HG03460 (cell line): ENCODE results near the gene MEGF10.
"Not testable (repeated sequence)": the region's sequence is repeated elsewhere in the genome, so short reads cannot be mapped to it uniquely, and the experiment has no call there.

Source experiments
- ATAC-seq: cut with Tn5 transposase; IDR thresholded peaks from one replicate; pipeline ENCODE4 v1.9.1; 2021; ENCODE audit not compliant: unreplicated experiment

Gene MEGF10

DNA sequence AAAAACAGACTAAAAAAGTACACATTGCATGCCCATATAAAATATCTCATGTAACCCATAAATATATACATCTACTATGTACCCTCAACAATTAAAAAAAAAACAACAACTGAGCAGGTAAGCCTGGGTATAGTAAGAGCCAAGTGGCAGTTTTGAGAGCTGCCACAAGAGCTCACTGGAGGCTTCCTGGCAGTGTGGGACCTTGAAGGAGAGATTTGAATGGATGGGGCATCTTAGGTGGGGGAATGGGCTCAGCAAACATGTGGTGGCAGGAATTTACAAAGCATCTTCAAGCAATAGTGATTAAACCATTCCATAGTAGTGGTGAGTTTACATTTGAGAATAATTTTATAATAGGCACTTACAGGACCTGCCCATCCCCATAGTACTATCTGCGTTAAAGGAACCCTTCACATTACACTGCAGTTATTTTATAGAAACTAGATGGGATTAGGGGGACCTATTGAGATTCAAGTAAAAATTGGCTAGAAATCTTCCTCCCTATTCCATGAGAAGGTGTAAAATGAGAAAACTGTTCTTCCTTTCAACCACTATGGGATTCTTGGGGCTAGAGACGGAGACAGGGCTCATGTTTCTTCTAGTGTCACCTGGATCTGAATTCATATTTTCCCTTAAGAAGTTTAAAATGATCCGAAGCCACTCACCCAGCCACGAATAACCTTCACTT lies 6.9 kb downstream of the MEGF10 start:
- no peak for ATAC-seq

DNA sequence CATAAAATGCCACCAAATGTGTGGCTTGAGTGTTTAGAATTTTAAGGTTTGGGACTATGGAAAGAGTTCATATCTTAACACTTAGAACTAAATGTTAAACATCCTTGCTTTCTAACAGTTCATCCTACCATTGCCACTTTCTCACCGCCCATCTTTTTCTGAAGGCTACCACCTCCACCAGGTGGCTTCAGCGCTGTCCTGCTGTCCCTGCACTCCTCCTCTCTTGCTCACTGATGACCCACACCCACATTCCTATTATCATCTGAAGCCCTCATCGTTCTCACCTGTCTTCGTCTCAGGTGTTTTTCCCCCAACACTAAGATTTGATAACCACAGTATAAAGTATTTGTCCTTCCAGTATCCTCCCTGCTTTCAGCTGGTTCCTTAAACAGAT lies 7.4 kb downstream of the MEGF10 start:
- no peak for ATAC-seq

DNA sequence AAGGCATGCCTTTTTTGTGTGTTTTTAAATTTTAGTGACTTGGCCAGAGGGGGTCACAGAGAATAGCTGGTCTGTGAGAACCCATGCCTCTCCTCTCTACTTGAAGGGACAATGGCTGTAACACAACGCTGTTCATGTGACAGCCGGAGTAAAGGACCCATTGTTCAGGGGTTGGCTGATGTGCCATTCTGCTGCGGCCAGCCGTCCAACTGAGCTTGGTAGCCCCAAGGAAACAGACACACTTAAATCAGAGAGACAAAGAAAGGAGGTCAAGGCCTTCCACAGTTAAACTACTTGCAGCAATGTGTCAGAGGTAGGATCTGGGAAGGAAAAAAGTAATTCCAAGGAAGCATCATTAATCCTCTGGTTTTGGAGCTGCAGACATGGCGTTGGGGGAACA lies 8.1 kb downstream of the MEGF10 start:
- no peak for ATAC-seq

DNA sequence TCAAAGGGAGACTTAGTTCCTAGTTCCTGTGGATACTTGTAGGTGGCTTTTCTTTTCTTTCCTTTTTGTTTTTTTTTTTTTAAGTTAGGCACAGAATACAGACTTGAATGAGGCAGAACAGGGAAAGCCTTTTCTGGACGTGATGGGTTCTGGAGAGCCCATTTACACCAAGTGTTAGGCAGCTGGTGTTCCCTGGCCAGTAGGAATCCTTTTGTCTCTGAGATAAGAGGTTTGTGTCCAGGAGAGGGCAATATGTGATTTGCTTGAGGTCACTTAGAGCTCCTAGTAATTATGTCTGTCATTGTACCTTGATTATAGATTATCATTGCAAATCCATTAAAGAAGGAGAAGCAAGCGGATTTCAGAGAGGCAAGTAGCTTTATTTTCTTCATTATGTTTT lies 9.1 kb downstream of the MEGF10 start:
- ATAC-seq = no peak

DNA sequence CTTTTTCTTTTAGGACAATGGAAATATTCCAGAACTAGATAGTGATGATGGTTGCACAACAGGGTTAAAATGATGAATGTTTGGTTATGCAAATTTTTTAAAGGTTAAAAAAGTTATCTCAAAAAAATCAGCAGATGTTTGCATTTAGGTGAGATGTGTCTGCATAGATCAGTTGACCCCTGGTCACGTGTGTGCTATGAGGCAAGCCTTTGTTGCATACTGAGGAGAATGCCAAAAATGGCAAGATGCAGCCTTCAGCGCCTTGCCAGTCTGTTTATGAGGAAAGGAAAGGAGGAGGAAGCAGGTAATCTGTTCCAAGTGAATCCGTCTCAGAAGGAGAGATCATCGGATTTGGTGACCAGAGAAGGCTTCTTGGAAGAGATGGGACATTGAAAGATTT lies 11.9 kb downstream of the MEGF10 start:
- ATAC-seq = no peak

DNA sequence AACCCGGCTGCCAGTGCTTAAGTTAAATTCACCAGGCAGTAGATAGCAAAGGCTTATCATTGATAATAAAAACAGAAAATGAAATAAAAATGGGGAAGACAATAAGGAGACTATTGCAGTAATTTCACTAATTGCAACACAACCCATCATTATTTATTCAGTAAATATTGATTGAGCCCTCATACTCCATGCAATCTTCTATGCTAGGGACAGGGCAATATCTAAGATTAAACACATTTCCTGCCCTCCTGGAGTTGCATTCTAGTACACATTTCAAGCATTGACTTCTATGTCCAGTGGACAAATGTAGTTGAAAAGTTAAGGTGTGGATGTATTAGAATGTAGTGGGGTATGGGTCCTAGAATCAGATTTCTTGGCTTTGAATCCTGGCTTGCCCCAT lies 12.8 kb downstream of the MEGF10 start:
- no peak for ATAC-seq

DNA sequence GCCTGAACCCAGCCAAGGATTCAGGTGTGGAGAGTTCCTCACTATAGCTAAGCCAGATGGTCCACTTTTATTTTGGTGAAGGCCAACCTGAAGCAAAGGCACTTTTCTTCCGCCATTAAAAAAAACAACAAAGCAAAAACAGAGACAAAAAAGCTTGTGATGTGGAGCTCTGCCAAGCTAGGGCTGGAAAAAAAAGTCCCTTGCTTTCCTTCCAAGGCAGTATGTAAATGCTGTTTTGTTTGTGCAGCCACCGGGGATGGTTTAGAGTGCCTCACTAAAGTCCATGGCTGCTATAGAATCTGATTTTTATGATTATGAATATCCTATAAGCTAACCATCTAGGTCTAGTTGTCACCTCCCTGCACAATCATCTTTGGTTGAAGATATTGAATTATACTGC lies 14.9 kb downstream of the MEGF10 start:
- ATAC-seq = no peak

DNA sequence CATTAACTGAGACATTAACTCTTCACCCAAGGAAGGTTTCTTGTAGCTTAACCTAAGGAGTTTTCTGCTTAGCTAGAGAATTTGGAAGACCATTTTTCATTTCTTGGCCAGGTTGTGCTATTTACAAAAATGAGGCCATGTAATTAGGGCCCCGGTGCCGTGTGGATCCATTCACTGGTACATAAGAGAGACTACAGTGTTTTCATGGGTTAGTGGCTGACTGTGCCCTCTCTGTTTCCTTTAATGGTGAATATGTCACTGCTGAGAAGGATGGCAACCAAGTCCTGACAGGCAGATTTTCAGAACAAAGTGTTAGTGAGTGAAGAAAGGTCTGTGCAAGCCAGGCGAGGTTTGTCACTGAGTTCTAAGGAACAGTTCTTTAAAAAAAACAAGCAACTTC lies 15.4 kb downstream of the MEGF10 start:
- no peak for ATAC-seq

DNA sequence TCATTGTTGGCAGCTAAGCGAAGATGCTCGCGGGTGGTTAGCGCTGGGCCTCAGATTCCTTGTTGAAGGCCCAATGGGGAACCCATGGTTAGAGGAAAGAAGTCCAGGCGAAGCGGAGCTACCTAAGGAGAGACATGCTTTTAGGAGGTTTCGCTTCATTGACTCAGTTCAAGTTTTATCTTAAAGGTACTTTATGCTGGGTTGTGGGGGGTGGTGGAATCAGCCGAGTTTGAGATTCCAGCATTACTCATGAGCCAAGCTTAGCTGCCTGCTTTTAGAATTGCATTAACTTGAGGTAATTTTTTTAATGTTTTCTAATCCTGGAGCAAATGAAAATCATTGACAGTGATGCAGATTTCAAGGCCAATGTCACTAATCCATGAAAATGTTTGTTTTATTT lies 16.1 kb downstream of the MEGF10 start:
- ATAC-seq = no peak

DNA sequence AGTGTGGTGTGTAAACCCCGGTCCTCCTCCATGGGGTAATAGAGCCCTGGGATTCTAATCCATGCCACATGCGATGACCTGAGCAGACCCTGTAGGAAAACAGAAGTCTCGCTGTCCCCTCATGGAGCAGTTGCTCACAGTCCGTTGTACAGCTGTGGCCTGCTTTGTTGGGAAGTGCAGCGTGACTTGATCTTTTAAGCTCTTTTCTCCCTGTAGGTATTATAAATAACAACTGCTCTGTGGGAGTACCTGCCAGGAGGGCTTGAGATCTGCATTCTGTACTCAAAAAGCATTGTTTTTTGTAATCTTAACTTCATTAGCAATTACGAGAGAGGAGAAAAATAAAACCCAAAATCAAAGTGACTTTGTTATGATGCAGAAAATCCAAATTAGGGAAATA lies 17.3 kb downstream of the MEGF10 start:
- ATAC-seq = no peak

DNA sequence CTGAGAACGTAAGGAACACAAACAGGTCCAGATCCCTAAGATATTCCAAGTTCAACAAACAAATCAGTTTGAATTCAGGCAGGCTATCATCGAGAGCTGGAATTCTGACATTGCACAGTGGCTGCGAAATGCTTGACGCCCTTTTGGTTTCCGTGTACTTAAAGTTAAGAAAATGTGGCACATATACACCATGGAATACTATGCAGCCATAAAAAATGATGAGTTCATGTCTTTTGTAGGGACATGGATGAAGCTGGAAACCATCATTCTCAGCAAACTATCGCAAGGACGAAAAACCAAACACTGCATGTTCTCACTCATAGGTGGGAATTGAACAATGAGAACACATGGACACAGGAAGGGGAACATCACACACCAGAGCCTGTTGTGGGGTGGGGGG lies 17.7 kb downstream of the MEGF10 start:
- ATAC-seq = not testable (repeated sequence)

DNA sequence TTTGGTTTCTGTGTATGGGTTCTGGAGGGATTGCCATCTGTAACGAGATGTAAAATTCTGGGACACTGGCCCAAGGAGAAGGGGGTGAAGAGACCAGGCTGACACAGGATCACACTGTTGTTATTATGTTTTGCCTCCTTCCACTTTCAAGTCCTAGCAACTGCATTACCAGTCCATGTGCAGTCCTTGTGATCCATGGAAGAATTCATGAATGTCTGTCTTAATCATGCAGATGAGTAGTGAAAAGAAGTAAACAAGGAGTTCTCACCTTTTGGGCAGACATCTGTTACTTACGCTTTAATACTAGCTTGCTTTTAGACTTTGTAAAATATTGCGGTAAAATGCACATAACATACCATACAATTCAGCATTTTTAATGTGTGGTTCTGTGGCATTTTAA lies 18.3 kb downstream of the MEGF10 start:
- no peak for ATAC-seq

DNA sequence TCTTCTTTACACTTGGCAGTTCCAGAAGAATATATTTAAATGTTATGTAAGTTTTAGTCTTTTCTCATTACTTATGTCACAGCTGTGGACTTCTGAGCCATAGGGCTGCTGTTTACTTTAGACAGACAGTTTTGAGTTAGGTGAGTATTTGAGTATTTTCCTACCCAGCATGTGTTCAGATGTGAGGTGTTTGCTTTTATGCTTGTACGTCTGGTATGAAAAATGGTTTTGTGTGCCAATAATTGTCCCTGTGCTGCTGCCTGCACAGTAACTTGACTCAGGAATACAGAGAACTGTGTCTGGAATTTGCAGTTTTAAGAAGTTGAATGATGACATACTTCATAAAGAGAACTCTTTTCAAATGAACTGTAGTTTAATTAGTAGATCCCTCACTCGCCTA lies 20.8 kb downstream of the MEGF10 start:
- no peak for ATAC-seq

DNA sequence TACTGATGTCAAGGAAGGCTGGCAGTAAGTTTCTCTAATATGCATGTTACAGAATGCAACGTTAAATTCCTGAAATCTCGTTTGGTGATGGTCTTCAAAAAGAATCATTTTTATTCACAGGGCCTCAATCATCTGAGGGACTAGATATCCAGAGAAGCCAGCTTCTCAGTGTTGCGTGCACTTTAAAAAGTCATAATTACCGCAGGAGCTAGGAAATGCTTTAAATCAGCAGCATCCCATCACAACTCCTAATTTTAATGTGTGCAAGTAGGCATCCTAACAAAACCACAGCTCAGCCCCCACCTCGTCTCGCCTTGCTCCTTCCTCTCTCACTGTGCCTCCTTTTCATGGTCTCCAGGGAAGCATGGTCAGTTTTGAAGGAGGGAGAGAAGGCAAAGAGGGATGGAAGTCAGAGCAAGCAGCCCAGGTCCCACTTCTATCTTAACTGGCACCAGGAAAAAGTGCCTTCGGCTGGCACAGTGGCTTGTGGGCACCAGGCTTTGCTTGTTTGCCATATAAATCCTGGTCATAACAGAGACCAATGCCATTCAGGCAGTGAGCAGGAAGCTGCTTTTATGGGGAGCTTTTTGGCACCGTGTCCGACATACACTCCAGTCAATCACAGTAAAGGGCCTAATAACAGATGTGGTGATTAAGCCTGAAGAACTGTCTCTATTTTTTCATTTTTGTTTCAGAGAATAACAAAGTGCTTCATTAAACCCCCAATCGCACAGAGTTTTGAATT lies 21.4 kb downstream of the MEGF10 start:
- no peak for ATAC-seq

DNA sequence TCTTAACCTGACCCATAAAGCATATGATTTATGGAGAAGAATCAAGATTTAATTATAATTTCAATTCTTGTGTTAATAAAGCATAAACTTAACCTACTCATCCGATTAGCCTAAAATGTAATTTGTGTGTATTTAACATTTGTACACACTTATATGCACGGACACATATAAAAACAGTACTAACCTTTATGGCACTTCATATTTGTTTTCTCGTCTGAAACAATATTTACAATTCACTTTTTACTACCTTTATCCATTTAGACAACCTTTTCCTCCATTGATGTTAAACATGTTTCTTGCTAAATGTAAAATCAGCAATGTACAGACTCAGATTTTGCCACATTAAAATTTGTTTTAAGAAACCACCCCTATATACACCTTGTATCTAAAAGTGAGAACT lies 22.8 kb downstream of the MEGF10 start:
- ATAC-seq = no peak

DNA sequence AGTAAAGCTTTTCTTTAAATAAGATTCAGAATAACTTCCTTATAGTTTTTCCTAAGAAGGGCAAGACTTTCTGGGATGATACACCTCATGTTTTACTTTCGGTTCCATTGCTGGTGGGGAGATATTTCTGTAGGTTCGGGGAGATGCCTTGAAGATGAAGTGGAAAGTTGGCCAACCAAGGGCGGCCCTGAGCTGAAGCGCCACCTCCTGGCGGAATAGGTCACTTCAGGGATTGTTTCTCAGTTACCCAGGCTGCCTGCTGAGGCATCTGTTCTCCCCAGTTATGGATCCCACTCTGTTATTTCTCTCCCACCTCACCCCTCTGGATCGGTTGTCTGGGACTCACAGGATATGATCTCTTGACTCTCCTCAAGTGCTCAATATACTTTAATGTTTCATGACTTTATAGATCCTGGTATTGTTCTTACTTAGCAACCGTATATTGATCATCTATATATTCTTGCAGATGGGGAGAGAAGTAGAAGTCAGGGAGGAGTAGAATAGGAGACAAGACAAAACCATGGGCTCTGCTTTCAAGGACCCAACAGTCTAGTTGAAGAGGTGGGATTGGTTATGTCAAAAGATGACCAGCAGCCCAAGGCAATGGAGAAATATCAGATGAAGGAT lies 23.4 kb downstream of the MEGF10 start:
- peak; percentile 95 for ATAC-seq

DNA sequence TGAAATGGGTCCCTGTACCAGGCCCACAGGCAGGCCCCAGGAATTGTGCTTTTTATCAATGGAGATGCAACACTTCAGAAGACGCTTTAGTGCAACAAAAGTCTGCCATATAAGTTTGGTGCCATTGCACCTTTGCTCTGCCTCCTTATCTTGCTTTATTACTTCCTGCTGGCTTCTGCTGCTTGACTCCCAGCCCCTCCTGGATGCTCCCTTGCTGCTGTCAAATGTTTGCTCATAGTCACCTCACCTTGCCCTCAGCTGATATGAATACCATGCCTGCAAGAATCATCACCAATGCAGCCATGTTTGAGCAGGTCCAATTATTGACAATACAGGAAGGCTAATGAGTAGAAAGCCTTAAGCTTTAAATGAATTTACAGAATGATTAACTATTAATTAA lies 25.4 kb downstream of the MEGF10 start:
- ATAC-seq = no peak

DNA sequence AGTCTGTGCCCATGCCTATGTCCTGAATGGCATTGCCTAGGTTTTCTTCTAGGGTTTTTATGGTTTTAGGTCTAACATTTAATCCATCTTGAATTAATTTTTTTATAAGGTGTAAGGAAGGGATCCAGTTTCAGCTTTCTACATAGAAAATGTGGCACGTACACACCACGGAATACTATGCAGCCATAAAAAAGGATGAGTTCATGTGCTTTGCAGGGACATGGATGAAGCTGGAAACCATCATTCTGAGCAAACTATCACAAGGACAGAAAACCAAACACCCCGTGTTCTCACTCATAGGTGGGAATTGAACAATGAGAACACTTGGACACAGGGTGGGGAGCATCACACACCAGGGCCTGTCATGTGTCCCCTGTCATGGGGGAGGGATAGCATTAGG lies 26.8 kb downstream of the MEGF10 start:
- ATAC-seq = not testable (repeated sequence)

DNA sequence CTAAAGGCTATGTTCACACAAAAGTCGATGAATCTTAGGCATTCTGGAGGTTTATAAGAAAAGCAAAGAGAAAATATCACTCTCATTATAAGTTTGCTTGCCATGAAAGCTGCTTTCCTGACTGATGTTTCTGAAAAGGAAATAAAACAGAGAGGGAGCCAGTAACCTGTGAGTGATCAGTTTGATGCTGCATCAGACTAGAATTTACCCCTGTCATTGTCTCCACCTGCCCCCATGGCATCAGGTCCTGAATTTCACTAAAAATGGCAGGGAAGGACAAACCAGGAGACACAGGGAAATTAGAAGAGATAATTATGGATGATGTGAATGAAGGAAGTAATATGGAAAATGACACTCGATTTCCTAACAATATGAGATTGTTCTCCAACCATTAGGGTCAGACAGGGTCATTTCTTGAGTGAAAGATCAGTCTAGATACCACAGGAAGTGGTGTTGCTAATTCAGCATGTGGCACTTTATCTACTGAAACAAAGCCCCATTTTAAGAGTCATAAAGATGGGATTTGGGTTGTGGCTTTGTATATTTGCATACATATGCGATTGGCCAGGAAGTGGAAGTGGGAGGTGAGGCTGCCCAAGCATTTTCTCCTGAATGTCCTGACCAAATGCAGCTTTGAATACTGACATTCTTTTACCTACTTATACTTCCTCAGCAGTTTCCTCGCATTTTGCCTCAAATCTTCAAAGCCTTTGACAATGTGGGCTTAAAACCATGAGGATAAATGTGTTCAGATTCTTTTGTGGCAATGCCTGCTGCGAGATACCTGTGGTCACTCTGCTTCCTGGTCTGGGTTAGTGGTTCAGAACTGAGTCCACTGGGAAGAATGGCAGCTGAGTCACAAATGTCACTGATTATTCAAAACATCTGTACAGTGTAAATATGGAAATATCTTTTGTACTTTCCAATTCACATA lies 29.7 kb downstream of the MEGF10 start:
- ATAC-seq = peak; percentile 94

DNA sequence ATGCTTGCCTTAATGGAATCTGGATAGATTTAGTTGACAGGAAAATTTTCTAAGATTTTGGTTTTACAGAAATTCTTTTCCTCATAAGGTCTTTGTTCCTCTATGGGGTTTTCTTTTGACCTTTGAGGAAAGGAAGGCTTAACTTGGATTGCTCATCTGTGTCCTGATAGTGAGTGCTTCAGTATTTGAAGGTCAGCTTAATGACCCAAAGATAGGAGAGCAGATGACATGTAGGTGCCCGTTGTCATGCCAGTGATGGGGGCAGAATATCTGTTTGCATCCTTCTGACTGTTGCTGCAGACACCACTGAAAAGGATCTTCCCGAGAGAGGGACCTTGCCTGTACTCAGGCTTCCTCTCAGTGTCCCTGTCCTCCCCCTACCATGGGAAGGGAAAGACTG lies 30.9 kb downstream of the MEGF10 start:
- ATAC-seq = no peak

DNA sequence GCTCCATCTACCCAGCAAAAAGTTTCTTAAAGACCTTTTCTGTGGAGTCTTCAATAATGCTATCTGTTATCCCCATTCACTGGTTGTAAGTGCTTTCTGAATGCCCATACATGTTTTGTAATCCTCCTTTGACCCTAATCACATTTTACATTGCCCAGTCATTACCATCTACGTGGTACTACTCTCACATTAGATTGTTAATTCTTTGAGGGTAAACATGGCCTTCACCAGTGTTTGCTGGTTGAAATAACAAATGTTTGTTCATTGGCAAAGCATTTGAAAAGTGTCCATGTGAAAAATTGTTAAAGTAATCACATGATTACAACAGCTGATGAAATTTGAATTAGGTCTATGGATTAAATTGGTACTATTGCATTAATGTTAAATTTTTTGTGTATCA lies 31.8 kb downstream of the MEGF10 start:
- ATAC-seq = no peak
